Gastroesophageal sphincter (tissue), 4 donors: ENCODE results near the gene EML5. TPM values are rescaled to one million over a fixed set of nuclear protein-coding genes. Genes with fewer than 3 reads are reported as not detected.

ENCODE experiments used
- ATAC-seq: fragments of 150-250 bp; one replicate; pipeline ENCODE4 v1.9.1; 2016; ENCODE audit warnings: mild to moderate bottlenecking, moderate library complexity
- H3K27ac ChIP-seq, 4 donors: fragments of 200-600 bp; sonication (generic) in 3 of 4; 1 replicate in 3 of 4; 2 replicates in 1 of 4; pipeline ENCODE4 v1.5.1; 2016 to 2019
- H3K27me3 ChIP-seq: fragments of 200-600 bp; sonication (generic); one replicate; pipeline ENCODE4 v1.5.1; 2019
- H3K36me3 ChIP-seq, 2 donors: fragments of 200-600 bp; sonication (generic); one replicate each; pipeline ENCODE4 v1.5.1; 2019; ENCODE audit warnings: control low read depth in 1 of 2
- H3K4me1 ChIP-seq, 3 donors: fragments of 200-600 bp; sonication (generic); 1 replicate in 2 of 3; 2 replicates in 1 of 3; pipeline ENCODE4 v1.5.1; 2016 to 2019; ENCODE audit warnings: control low read depth in 2 of 3
- H3K4me3 ChIP-seq, 2 donors: fragments of 200-600 bp; sonication (generic); one replicate each; pipeline ENCODE4 v1.5.1; 2019; ENCODE audit warnings: mild to moderate bottlenecking in 1 of 2, moderate library complexity in 1 of 2
- H3K9me3 ChIP-seq, 3 donors: fragments of 200-600 bp; sonication (generic); one replicate each; pipeline ENCODE4 v1.5.1; 2017 to 2019; ENCODE audit warnings: control low read depth in 2 of 3
- EP300 ChIP-seq: sonication (generic); formaldehyde crosslinking; IDR thresholded peaks from one replicate; pipeline ENCODE4 v1.6.1; 2017; ENCODE audit warnings: antibody characterized with exemption, mild to moderate bottlenecking
- POLR2A ChIP-seq, 2 donors: fragments of 450-650 bp; IDR thresholded peaks; one replicate each; pipeline ENCODE4 v1.6.1; 2017; ENCODE audit warnings: antibody characterized with exemption in 2 of 2, mild to moderate bottlenecking in 2 of 2, moderate library complexity in 1 of 2
- POLR2AphosphoS5 ChIP-seq: sonication (generic); formaldehyde crosslinking; IDR thresholded peaks from one replicate; pipeline ENCODE4 v1.6.1; 2017; ENCODE audit warnings: antibody characterized with exemption
- WGBS, 2 donors: methylation state at CpG; one replicate each; pipeline ENCODE4 v1.1.5; 2018; ENCODE audit warnings: low coverage in 1 of 2; 5-methylcytosine and 5-hydroxymethylcytosine counted together
- total RNA-seq, 4 donors: library from RNA; depleted of rRNA; stranded (reverse); fragments of >200 nt; gene quantifications; one replicate each; pipeline ENCODE4 v1.1.0, GENCODE V29; 2016
- TF ChIP-seq, protein P1 (sequence below), 4 experiments: fragments of 200-600 bp in 2 of 4; fragments of 450-650 bp in 2 of 4; sonication (generic) in 1 of 4; IDR thresholded peaks; one replicate each; pipeline ENCODE4 v1.5.1; 2017 to 2019; ENCODE audit warnings: antibody characterized with exemption in 4 of 4, mild to moderate bottlenecking in 2 of 4, moderate library complexity in 2 of 4

The EML5 gene
- total RNA-seq, 4 donors from 2014 or later = 3.9 to 6.7 (median 4.5) TPM

DNA sequence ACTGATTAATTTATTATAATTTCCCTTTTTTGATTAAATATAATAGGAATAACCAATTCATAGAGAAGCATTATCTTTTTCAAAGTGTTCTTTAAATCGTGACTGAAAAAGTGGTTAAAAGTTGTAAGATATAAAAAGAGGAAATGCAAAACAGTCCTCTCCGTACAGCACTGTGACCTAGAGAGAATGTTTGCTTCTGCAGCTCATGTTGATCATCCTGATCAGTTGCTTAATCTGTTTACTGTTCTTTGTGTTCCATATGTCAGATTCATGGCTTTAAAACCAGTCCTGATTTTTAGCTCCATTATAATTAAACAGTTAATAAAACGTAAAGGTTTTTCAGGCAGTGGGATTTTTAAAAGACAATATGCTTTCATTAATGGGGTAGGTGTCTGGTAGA, 36.4 kb upstream of the EML5 start:
- no peaks in the 10 kb centered on the region for H3K36me3 ChIP-seq
- H3K4me1 ChIP-seq = peaks cover 5 to 72% (median 7%) of the 10 kb centered on the region in 3 donors
- no peak overlapping the region for H3K27ac ChIP-seq
- H3K27me3 ChIP-seq = no peaks in the 10 kb centered on the region
- no peaks in the 10 kb centered on the region for H3K9me3 ChIP-seq
- ATAC-seq = no peak
- no peak overlapping the region for H3K4me3 ChIP-seq
- no peak for TF ChIP-seq POLR2AphosphoS5
- TF ChIP-seq, protein P1, sequence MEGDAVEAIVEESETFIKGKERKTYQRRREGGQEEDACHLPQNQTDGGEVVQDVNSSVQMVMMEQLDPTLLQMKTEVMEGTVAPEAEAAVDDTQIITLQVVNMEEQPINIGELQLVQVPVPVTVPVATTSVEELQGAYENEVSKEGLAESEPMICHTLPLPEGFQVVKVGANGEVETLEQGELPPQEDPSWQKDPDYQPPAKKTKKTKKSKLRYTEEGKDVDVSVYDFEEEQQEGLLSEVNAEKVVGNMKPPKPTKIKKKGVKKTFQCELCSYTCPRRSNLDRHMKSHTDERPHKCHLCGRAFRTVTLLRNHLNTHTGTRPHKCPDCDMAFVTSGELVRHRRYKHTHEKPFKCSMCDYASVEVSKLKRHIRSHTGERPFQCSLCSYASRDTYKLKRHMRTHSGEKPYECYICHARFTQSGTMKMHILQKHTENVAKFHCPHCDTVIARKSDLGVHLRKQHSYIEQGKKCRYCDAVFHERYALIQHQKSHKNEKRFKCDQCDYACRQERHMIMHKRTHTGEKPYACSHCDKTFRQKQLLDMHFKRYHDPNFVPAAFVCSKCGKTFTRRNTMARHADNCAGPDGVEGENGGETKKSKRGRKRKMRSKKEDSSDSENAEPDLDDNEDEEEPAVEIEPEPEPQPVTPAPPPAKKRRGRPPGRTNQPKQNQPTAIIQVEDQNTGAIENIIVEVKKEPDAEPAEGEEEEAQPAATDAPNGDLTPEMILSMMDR (IDR thresholded peaks at IDR 0.05) = no peak
- no peak for TF ChIP-seq POLR2A (IDR thresholded peaks at IDR 0.05)
- no peak for TF ChIP-seq EP300
- 30 to 63% methylated on average over 3 of the region's 3 CpGs for whole genome bisulfite sequencing, 2 donors

DNA sequence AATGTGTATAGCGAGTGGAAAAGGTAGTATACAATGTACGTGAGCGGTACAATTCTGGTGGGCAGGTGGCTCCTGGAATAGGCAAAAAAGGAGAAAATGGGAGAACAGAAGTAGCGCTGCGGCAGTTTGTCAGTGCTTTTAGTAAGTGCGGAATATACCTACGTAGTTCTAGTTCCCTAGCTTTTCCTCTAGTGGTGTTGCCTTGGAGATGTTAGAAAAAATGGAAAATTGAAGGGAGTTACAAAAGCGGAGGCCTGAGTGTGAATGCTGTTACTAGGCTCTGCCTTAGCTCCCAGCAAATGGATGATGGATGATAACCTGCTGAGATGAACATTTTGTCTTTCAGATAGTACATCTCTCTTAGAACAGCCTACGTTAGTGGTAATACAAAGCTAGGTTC, 32.8 kb upstream of the EML5 start:
- ATAC-seq = no peak
- H3K27ac ChIP-seq = peak overlapping the region in 3 of 4 donors; percentile 81 to 87 (median 83)
- TF ChIP-seq EP300 = no peak
- no peak for TF ChIP-seq POLR2A (IDR thresholded peaks at IDR 0.05)
- TF ChIP-seq POLR2AphosphoS5 = no peak
- TF ChIP-seq, protein P1 (IDR thresholded peaks at IDR 0.05) = no peak
- H3K27me3 ChIP-seq = no peaks in the 10 kb centered on the region
- peaks cover 0 to 40% (median 0%) of the 10 kb centered on the region in 3 donors for H3K4me1 ChIP-seq
- no peaks in the 10 kb centered on the region for H3K36me3 ChIP-seq
- H3K4me3 ChIP-seq = peak overlapping the region in 1 of 2 donors; percentile 66
- H3K9me3 ChIP-seq = no peaks in the 10 kb centered on the region
- WGBS, 2 donors = 86 to 99% methylated on average over 9 of the region's 9 CpGs

- Histone ChIP-seq H3K27ac (peak overlapping the region; percentile 12 to 87 (median 82)), H3K4me1 (peaks cover 0 to 36% (median 0%) of the 10 kb centered on the region in 3 donors), H3K9me3 (no peaks in the 10 kb centered on the region), H3K4me3 (peak overlapping the region; percentile 58 to 66), H3K36me3 (no peaks in the 10 kb centered on the region), H3K27me3 (no peaks in the 10 kb centered on the region)
- TF ChIP-seq POLR2AphosphoS5 (no peak), EP300 (no peak), POLR2A (IDR thresholded peaks at IDR 0.05) (no peak)
- TF ChIP-seq, protein P1 (IDR thresholded peaks at IDR 0.05) = no peak
- ATAC-seq = no peak
- 7% methylated on average over 4 of the region's 5 CpGs; no CpG with 5 or more reads in 1 of the 2 donors for WGBS, 2 donors
Observed at GRCh38 chr14:88825078-88825458, 32.3 kb upstream of the EML5 start.

- peak within 1 kb of the TSS; percentile 12 to 87 (median 82) for H3K27ac ChIP-seq
- no peaks in the 10 kb centered on the region for H3K27me3 ChIP-seq
- H3K36me3 ChIP-seq = no peaks in the 10 kb centered on the region
- peaks cover 0 to 32% (median 0%) of the 10 kb centered on the region in 3 donors for H3K4me1 ChIP-seq
- peak; percentile 99 for ATAC-seq
- H3K9me3 ChIP-seq = no peaks in the 10 kb centered on the region
- H3K4me3 ChIP-seq = peak within 1 kb of the TSS; percentile 58 to 66
- TF ChIP-seq, protein P1 (IDR thresholded peaks at IDR 0.05) = peak in 1 of 4 experiments; percentile 15
- TF ChIP-seq EP300 (no peak), POLR2AphosphoS5 (peak; percentile 77), POLR2A (IDR thresholded peaks at IDR 0.05) (peak; percentile 51 to 55)
- WGBS, 2 donors = 0% methylated on average over 1 to 6 of the region's 50 CpGs
Observed at GRCh38 chr14:88824314-88825077, 31.7 kb upstream of the EML5 start, which contains the start of gene TTC8. TTC8 (plus strand) TSS chr14:88824651; CDS start chr14:88824708, 57 bp downstream.

GRCh38 chr14:88823968-88824313, 31.2 kb upstream of the EML5 start:
- Histone ChIP-seq H3K27ac (peak overlapping the region; percentile 12 to 87 (median 82)), H3K9me3 (no peaks in the 10 kb centered on the region), H3K4me1 (peaks cover 0 to 26% (median 0%) of the 10 kb centered on the region in 3 donors), H3K27me3 (no peaks in the 10 kb centered on the region), H3K4me3 (peak overlapping the region; percentile 58 to 66), H3K36me3 (no peaks in the 10 kb centered on the region)
- 4 to 10% methylated on average over 5 to 6 of the region's 9 CpGs for WGBS, 2 donors
- TF ChIP-seq EP300 (no peak), POLR2AphosphoS5 (no peak), POLR2A (IDR thresholded peaks at IDR 0.05) (no peak)
- TF ChIP-seq, protein P1 (IDR thresholded peaks at IDR 0.05) = no peak
- no peak for ATAC-seq
